ENCODE results near the gene C11orf71.

Gene C11orf71

GRCh38 chr11:114400915-114401223, 558 bp upstream of the C11orf71 start:
- no peak for TF ChIP-seq CTCF (conservative IDR thresholded peaks at IDR 0.05; ENCODE audit: control insufficient read depth, insufficient read depth, low read depth, low read length)

GRCh38 chr11:114399490-114400215, 658 bp downstream of the C11orf71 start:
- TF ChIP-seq CTCF (conservative IDR thresholded peaks at IDR 0.05; ENCODE audit: control insufficient read depth, insufficient read depth, low read depth, low read length) = no peak
- peak; percentile 14 for DNase-seq (ENCODE audit: low read depth)
- peak overlapping the region; percentile 85 for H3K4me3 ChIP-seq (ENCODE audit: control insufficient read depth, low read depth, low read length)

More at GRCh38 chr11:114400915-114401223, 558 bp upstream of the C11orf71 start:
- DNase-seq (ENCODE audit: low read depth) = no peak
- peak overlapping the region; percentile 85 for H3K4me3 ChIP-seq (ENCODE audit: control insufficient read depth, low read depth, low read length)

GRCh38 chr11:114398303-114398920, 1.9 kb downstream of the C11orf71 start:
- no peak overlapping the region for H3K4me3 ChIP-seq (ENCODE audit: control insufficient read depth, low read depth, low read length)

GRCh38 chr11:114397349-114397982, 2.8 kb downstream of the C11orf71 start:
- H3K4me3 ChIP-seq (ENCODE audit: control insufficient read depth, low read depth, low read length) = no peak overlapping the region
- no peak for TF ChIP-seq CTCF (conservative IDR thresholded peaks at IDR 0.05; ENCODE audit: control insufficient read depth, insufficient read depth, low read depth, low read length)
- DNase-seq (ENCODE audit: low read depth) = peak; percentile 14

More at GRCh38 chr11:114398303-114398920, 1.9 kb downstream of the C11orf71 start:
- DNase-seq (ENCODE audit: low read depth) = no peak
- TF ChIP-seq CTCF (conservative IDR thresholded peaks at IDR 0.05; ENCODE audit: control insufficient read depth, insufficient read depth, low read depth, low read length) = no peak

GRCh38 chr11:114396916-114397315, 3.4 kb downstream of the C11orf71 start:
- no peak for TF ChIP-seq CTCF (conservative IDR thresholded peaks at IDR 0.05; ENCODE audit: control insufficient read depth, insufficient read depth, low read depth, low read length)
- H3K4me3 ChIP-seq (ENCODE audit: control insufficient read depth, low read depth, low read length) = no peak overlapping the region
- no peak for DNase-seq (ENCODE audit: low read depth)

- no peak overlapping the region for H3K4me3 ChIP-seq (ENCODE audit: control insufficient read depth, low read depth, low read length)
- DNase-seq (ENCODE audit: low read depth) = peak; percentile 16
- peak; percentile 43 for TF ChIP-seq CTCF (conservative IDR thresholded peaks at IDR 0.05; ENCODE audit: control insufficient read depth, insufficient read depth, low read depth, low read length)
These were observed 4.6 kb downstream of the C11orf71 start for GRCh38 chr11:114395736-114396135.

Measured in fibroblast of mammary gland (primary cell).